Measurements from ENCODE around the gene PHKG2.

PHKG2 gene

GRCh38 chr16:30769379-30770089 lies 21.3 kb downstream of the PHKG2 start:
- H3K4me1 ChIP-seq (ENCODE audit: insufficient read depth, insufficient read length), result peaks cover under 1% of the 10 kb centered on the region
- H3K27me3 ChIP-seq (ENCODE audit: insufficient read depth, insufficient read length), result no peaks in the 10 kb centered on the region
- TF ChIP-seq YY1 (IDR thresholded peaks at IDR 0.05; ENCODE audit: insufficient read depth, insufficient read length) (no peak), ZNF274 (IDR thresholded peaks at IDR 0.05; ENCODE audit: low read depth, low read length) (no peak), SUZ12 (IDR thresholded peaks at IDR 0.05; ENCODE audit: extremely low read depth, insufficient read depth, insufficient read length) (no peak)
- no peak overlapping the region for H3K4me3 ChIP-seq (ENCODE audit: insufficient read length, low read depth)
- H3K9ac ChIP-seq (ENCODE audit: insufficient read length, low read depth), result no peak overlapping the region
- DNase-seq (ENCODE audit: low read depth, low spot score), result no peak
- peaks cover 98% of the 10 kb centered on the region for H3K36me3 ChIP-seq (ENCODE audit: insufficient read depth, insufficient read length, low read length)
- no peaks in the 10 kb centered on the region for H3K9me3 ChIP-seq (ENCODE audit: insufficient read depth, low read length)

GRCh38 chr16:30771726-30772125 lies 23.5 kb downstream of the PHKG2 start:
- Histone ChIP-seq H3K27me3 (ENCODE audit: insufficient read depth, insufficient read length) (no peaks in the 10 kb centered on the region), H3K9ac (ENCODE audit: insufficient read length, low read depth) (no peak overlapping the region), H3K4me1 (ENCODE audit: insufficient read depth, insufficient read length) (peaks cover 3% of the 10 kb centered on the region), H3K9me3 (ENCODE audit: insufficient read depth, low read length) (no peaks in the 10 kb centered on the region), H3K36me3 (ENCODE audit: insufficient read depth, insufficient read length, low read length) (peaks cover 81% of the 10 kb centered on the region), H3K4me3 (ENCODE audit: insufficient read length, low read depth) (no peak overlapping the region)
- TF ChIP-seq YY1 (IDR thresholded peaks at IDR 0.05; ENCODE audit: insufficient read depth, insufficient read length), result no peak
- no peak for TF ChIP-seq SUZ12 (IDR thresholded peaks at IDR 0.05; ENCODE audit: extremely low read depth, insufficient read depth, insufficient read length)
- TF ChIP-seq ZNF274 (IDR thresholded peaks at IDR 0.05; ENCODE audit: low read depth, low read length), result no peak
- DNase-seq (ENCODE audit: low read depth, low spot score), result no peak

- Histone ChIP-seq H3K4me1 (ENCODE audit: insufficient read depth, insufficient read length) (peaks cover 14% of the 10 kb centered on the region), H3K36me3 (ENCODE audit: insufficient read depth, insufficient read length, low read length) (peaks cover 75% of the 10 kb centered on the region), H3K27me3 (ENCODE audit: insufficient read depth, insufficient read length) (no peaks in the 10 kb centered on the region), H3K9me3 (ENCODE audit: insufficient read depth, low read length) (no peaks in the 10 kb centered on the region), H3K4me3 (ENCODE audit: insufficient read length, low read depth) (no peak overlapping the region), H3K9ac (ENCODE audit: insufficient read length, low read depth) (no peak overlapping the region)
- no peak for DNase-seq (ENCODE audit: low read depth, low spot score)
- no peak for TF ChIP-seq SUZ12 (IDR thresholded peaks at IDR 0.05; ENCODE audit: extremely low read depth, insufficient read depth, insufficient read length)
- no peak for TF ChIP-seq YY1 (IDR thresholded peaks at IDR 0.05; ENCODE audit: insufficient read depth, insufficient read length)
- no peak for TF ChIP-seq ZNF274 (IDR thresholded peaks at IDR 0.05; ENCODE audit: low read depth, low read length)
Measured at GRCh38 chr16:30773826-30774225, 25.6 kb downstream of the PHKG2 start.

- TF ChIP-seq SUZ12 (IDR thresholded peaks at IDR 0.05; ENCODE audit: extremely low read depth, insufficient read depth, insufficient read length), result no peak
- no peak for TF ChIP-seq ZNF274 (IDR thresholded peaks at IDR 0.05; ENCODE audit: low read depth, low read length)
- no peak for TF ChIP-seq YY1 (IDR thresholded peaks at IDR 0.05; ENCODE audit: insufficient read depth, insufficient read length)
- no peaks in the 10 kb centered on the region for H3K27me3 ChIP-seq (ENCODE audit: insufficient read depth, insufficient read length)
- H3K4me3 ChIP-seq (ENCODE audit: insufficient read length, low read depth), result peak overlapping the region; percentile 93
- peak overlapping the region; percentile 99 for H3K9ac ChIP-seq (ENCODE audit: insufficient read length, low read depth)
- no peak for DNase-seq (ENCODE audit: low read depth, low spot score)
- no peaks in the 10 kb centered on the region for H3K9me3 ChIP-seq (ENCODE audit: insufficient read depth, low read length)
- H3K4me1 ChIP-seq (ENCODE audit: insufficient read depth, insufficient read length), result peaks cover 18% of the 10 kb centered on the region
- peaks cover 75% of the 10 kb centered on the region for H3K36me3 ChIP-seq (ENCODE audit: insufficient read depth, insufficient read length, low read length)
Measured at GRCh38 chr16:30774367-30775130, 26.3 kb downstream of the PHKG2 start.

GRCh38 chr16:30775131-30775391 lies 26.8 kb downstream of the PHKG2 start:
- Histone ChIP-seq H3K9me3 (ENCODE audit: insufficient read depth, low read length) (no peaks in the 10 kb centered on the region), H3K9ac (ENCODE audit: insufficient read length, low read depth) (peak overlapping the region; percentile 99)
- TF ChIP-seq ZNF274 (IDR thresholded peaks at IDR 0.05; ENCODE audit: low read depth, low read length), result no peak
- TF ChIP-seq YY1 (IDR thresholded peaks at IDR 0.05; ENCODE audit: insufficient read depth, insufficient read length), result no peak
- no peak for TF ChIP-seq SUZ12 (IDR thresholded peaks at IDR 0.05; ENCODE audit: extremely low read depth, insufficient read depth, insufficient read length)

GRCh38 chr16:30775392-30776188 lies 27.4 kb downstream of the PHKG2 start:
- Histone ChIP-seq H3K27me3 (ENCODE audit: insufficient read depth, insufficient read length) (no peaks in the 10 kb centered on the region), H3K9me3 (ENCODE audit: insufficient read depth, low read length) (no peaks in the 10 kb centered on the region), H3K36me3 (ENCODE audit: insufficient read depth, insufficient read length, low read length) (peaks cover 73% of the 10 kb centered on the region), H3K4me3 (ENCODE audit: insufficient read length, low read depth) (peak overlapping the region; percentile 93), H3K4me1 (ENCODE audit: insufficient read depth, insufficient read length) (peaks cover 18% of the 10 kb centered on the region), H3K9ac (ENCODE audit: insufficient read length, low read depth) (peak overlapping the region; percentile 99)
- TF ChIP-seq YY1 (IDR thresholded peaks at IDR 0.05; ENCODE audit: insufficient read depth, insufficient read length) (peak; percentile 54), SUZ12 (IDR thresholded peaks at IDR 0.05; ENCODE audit: extremely low read depth, insufficient read depth, insufficient read length) (no peak)
- peak; percentile 86 for DNase-seq (ENCODE audit: low read depth, low spot score)

More at GRCh38 chr16:30775131-30775391, 26.8 kb downstream of the PHKG2 start:
- H3K36me3 ChIP-seq (ENCODE audit: insufficient read depth, insufficient read length, low read length), result peaks cover 75% of the 10 kb centered on the region
- no peaks in the 10 kb centered on the region for H3K27me3 ChIP-seq (ENCODE audit: insufficient read depth, insufficient read length)
- H3K4me1 ChIP-seq (ENCODE audit: insufficient read depth, insufficient read length), result peaks cover 18% of the 10 kb centered on the region
- H3K4me3 ChIP-seq (ENCODE audit: insufficient read length, low read depth), result peak overlapping the region; percentile 93
- DNase-seq (ENCODE audit: low read depth, low spot score), result no peak

Measured in NT2/D1 (cell line).